ENCODE results near the gene SARDH.

SARDH gene

DNA sequence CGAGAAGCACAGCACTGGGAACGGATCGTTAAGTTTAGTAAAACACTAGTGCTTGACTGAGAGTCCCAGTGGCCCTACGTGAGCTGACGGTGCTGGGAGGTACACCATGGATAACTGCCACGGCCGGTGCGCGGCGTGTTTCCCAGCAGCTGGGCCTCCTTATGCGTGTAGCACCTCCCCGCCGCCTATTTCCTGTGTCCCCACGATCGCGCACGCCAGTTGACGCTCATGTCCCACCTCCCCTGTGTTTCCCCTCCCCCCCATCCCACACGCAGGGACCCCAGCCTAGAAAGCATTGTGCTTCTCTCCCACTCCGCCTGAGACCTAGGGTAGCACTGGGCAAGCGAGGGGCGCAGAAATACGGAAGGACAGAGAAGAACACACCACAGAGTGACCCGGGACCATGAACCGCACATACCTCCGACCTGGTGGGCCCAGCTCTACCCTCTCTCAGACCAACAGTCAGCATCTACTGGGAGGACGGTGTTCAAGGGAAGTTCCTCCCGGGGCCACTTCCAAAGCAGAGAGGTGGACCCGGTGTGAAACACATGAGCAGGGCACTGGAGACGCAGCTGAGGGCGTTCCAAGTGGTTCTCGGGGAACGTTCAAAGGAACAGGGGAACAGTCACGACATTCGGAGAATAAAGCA lies 56.4 kb downstream of the SARDH start:
- ChIA-PET CTCF (no interaction called here), POLR2A (no interaction called here)
- TF ChIP-seq ZNF785 (tag by site-specific recombination; IDR thresholded peaks at IDR 0.05) (no peak), ZNF157 (tag by site-specific recombination; IDR thresholded peaks at IDR 0.05) (no peak), ZSCAN30 (tag by site-specific recombination; IDR thresholded peaks at IDR 0.05) (no peak), ZNF175 (tag by site-specific recombination; IDR thresholded peaks at IDR 0.05) (no peak), ZNF146 (tag by site-specific recombination; IDR thresholded peaks at IDR 0.05) (no peak), ZNF629 (tag by site-specific recombination; IDR thresholded peaks at IDR 0.05) (no peak), ZNF501 (tag by site-specific recombination; IDR thresholded peaks at IDR 0.05) (no peak), ZNF211 (tag by site-specific recombination; IDR thresholded peaks at IDR 0.05; ENCODE audit: low read depth) (no peak), HOXC10 (CRISPR knock-in tag; IDR thresholded peaks at IDR 0.05) (no peak), ZBTB8A (tag by site-specific recombination; IDR thresholded peaks at IDR 0.05) (no peak), ZNF791 (tag by site-specific recombination; IDR thresholded peaks at IDR 0.05) (no peak)
- TF ChIP-seq, protein P1, sequence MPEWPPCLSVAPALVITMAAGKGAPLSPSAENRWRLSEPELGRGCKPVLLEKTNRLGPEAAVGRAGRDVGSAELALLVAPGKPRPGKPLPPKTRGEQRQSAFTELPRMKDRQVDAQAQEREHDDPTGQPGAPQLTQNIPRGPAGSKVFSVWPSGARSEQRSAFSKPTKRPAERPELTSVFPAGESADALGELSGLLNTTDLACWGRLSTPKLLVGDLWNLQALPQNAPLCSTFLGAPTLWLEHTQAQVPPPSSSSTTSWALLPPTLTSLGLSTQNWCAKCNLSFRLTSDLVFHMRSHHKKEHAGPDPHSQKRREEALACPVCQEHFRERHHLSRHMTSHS (tag by site-specific recombination; IDR thresholded peaks at IDR 0.05) = no peak
- TF ChIP-seq, protein P2, sequence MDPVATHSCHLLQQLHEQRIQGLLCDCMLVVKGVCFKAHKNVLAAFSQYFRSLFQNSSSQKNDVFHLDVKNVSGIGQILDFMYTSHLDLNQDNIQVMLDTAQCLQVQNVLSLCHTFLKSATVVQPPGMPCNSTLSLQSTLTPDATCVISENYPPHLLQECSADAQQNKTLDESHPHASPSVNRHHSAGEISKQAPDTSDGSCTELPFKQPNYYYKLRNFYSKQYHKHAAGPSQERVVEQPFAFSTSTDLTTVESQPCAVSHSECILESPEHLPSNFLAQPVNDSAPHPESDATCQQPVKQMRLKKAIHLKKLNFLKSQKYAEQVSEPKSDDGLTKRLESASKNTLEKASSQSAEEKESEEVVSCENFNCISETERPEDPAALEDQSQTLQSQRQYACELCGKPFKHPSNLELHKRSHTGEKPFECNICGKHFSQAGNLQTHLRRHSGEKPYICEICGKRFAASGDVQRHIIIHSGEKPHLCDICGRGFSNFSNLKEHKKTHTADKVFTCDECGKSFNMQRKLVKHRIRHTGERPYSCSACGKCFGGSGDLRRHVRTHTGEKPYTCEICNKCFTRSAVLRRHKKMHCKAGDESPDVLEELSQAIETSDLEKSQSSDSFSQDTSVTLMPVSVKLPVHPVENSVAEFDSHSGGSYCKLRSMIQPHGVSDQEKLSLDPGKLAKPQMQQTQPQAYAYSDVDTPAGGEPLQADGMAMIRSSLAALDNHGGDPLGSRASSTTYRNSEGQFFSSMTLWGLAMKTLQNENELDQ (tag by site-specific recombination; IDR thresholded peaks at IDR 0.05; ENCODE audit: low read depth) = no peak
- TF ChIP-seq, protein P3, sequence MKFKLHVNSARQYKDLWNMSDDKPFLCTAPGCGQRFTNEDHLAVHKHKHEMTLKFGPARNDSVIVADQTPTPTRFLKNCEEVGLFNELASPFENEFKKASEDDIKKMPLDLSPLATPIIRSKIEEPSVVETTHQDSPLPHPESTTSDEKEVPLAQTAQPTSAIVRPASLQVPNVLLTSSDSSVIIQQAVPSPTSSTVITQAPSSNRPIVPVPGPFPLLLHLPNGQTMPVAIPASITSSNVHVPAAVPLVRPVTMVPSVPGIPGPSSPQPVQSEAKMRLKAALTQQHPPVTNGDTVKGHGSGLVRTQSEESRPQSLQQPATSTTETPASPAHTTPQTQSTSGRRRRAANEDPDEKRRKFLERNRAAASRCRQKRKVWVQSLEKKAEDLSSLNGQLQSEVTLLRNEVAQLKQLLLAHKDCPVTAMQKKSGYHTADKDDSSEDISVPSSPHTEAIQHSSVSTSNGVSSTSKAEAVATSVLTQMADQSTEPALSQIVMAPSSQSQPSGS (tag by site-specific recombination; IDR thresholded peaks at IDR 0.05; ENCODE audit: low read depth) = no peak
- Histone ChIP-seq H3K4me1 (ENCODE audit: control insufficient read depth, insufficient read depth, low read length) (no peaks in the 10 kb centered on the region), H3K4me3 (ENCODE audit: low read depth, low read length) (no peak overlapping the region), H3K27ac (ENCODE audit: extremely low read depth, low read depth, low read length) (no peak overlapping the region), H3K9me3 (ENCODE audit: control insufficient read depth, insufficient read depth, low read depth, low read length) (no peaks in the 10 kb centered on the region), H3K36me3 (ENCODE audit: control insufficient read depth in 2 of 2, insufficient read depth in 1 of 2, low read length in 2 of 2) (no peaks in the 10 kb centered on the region)

DNA sequence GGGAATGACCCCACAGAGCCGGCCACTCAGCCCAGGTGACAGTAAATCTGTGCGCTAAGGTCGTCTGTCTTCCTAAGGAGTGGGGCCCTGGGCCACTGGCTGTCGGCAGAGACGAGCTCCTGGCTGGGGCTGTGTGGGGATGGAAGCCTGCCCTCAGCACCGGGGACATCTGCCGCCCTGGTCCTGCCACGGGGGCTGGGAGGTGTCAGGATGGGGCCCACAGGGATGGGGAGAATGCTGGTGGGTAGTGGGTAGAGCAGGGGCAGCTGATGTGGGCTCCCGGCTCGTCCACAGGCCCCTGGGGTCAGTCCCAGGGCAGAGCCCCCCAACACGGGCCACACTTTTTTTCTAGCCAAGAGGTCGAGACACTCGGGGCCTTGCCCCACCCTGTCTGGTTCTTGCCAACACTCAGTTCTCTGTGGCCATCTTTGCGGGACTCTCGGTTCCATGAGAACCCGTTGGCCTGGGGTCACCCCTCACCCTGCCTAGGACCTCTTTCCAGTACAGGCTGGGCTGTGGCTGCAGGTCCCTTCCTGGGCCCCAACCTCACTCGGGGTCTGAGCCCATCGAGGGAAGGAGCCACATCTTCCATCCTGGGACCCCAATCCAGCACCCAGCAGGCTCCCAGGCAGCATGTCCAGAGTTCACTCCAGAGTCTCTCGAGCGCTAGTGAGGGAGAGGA lies 57.0 kb downstream of the SARDH start:
- ChIA-PET POLR2A (no interaction called here), CTCF (no interaction called here)
- no peaks in the 10 kb centered on the region for H3K4me1 ChIP-seq (ENCODE audit: control insufficient read depth, insufficient read depth, low read length)
- TF ChIP-seq, protein P4, sequence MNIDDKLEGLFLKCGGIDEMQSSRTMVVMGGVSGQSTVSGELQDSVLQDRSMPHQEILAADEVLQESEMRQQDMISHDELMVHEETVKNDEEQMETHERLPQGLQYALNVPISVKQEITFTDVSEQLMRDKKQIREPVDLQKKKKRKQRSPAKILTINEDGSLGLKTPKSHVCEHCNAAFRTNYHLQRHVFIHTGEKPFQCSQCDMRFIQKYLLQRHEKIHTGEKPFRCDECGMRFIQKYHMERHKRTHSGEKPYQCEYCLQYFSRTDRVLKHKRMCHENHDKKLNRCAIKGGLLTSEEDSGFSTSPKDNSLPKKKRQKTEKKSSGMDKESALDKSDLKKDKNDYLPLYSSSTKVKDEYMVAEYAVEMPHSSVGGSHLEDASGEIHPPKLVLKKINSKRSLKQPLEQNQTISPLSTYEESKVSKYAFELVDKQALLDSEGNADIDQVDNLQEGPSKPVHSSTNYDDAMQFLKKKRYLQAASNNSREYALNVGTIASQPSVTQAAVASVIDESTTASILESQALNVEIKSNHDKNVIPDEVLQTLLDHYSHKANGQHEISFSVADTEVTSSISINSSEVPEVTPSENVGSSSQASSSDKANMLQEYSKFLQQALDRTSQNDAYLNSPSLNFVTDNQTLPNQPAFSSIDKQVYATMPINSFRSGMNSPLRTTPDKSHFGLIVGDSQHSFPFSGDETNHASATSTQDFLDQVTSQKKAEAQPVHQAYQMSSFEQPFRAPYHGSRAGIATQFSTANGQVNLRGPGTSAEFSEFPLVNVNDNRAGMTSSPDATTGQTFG (tag by site-specific recombination; IDR thresholded peaks at IDR 0.05; ENCODE audit: borderline replicate concordance) = no peak
- TF ChIP-seq HOXA7 (CRISPR knock-in tag; IDR thresholded peaks at IDR 0.05; ENCODE audit: borderline replicate concordance) (no peak), ZSCAN23 (tag by site-specific recombination; IDR thresholded peaks at IDR 0.05) (no peak), ZNF621 (tag by site-specific recombination; IDR thresholded peaks at IDR 0.05) (no peak), ZNF404 (tag by site-specific recombination; IDR thresholded peaks at IDR 0.05) (no peak), ZFP69B (tag by site-specific recombination; IDR thresholded peaks at IDR 0.05) (no peak)
- TF ChIP-seq, protein P5, sequence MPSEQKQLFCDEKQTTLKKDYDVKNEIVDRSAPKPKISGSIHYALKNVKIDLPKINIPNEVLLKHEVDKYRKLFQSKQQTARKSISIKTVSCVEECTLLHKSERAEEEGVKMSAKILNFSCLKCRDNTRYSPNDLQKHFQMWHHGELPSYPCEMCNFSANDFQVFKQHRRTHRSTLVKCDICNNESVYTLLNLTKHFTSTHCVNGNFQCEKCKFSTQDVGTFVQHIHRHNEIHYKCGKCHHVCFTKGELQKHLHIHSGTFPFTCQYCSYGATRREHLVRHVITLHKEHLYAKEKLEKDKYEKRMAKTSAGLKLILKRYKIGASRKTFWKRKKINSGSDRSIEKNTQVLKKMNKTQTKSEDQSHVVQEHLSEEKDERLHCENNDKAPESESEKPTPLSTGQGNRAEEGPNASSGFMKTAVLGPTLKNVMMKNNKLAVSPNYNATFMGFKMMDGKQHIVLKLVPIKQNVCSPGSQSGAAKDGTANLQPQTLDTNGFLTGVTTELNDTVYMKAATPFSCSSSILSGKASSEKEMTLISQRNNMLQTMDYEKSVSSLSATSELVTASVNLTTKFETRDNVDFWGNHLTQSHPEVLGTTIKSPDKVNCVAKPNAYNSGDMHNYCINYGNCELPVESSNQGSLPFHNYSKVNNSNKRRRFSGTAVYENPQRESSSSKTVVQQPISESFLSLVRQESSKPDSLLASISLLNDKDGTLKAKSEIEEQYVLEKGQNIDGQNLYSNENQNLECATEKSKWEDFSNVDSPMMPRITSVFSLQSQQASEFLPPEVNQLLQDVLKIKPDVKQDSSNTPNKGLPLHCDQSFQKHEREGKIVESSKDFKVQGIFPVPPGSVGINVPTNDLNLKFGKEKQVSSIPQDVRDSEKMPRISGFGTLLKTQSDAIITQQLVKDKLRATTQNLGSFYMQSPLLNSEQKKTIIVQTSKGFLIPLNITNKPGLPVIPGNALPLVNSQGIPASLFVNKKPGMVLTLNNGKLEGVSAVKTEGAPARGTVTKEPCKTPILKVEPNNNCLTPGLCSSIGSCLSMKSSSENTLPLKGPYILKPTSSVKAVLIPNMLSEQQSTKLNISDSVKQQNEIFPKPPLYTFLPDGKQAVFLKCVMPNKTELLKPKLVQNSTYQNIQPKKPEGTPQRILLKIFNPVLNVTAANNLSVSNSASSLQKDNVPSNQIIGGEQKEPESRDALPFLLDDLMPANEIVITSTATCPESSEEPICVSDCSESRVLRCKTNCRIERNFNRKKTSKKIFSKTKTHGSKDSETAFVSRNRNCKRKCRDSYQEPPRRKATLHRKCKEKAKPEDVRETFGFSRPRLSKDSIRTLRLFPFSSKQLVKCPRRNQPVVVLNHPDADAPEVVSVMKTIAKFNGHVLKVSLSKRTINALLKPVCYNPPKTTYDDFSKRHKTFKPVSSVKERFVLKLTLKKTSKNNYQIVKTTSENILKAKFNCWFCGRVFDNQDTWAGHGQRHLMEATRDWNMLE (tag by site-specific recombination; conservative IDR thresholded peaks at IDR 0.05; ENCODE audit: low read depth) = no peak

More for the DNA sequence above, 57.0 kb downstream of the SARDH start:
- Histone ChIP-seq H3K9me3 (ENCODE audit: control insufficient read depth, insufficient read depth, low read depth, low read length) (no peaks in the 10 kb centered on the region), H3K36me3 (ENCODE audit: control insufficient read depth in 2 of 2, insufficient read depth in 1 of 2, low read length in 2 of 2) (no peaks in the 10 kb centered on the region), H3K27ac (ENCODE audit: extremely low read depth, low read depth, low read length) (no peak overlapping the region), H3K4me3 (ENCODE audit: low read depth, low read length) (no peak overlapping the region)

Measured in HEK293 (cell line).